NB4 (cell line): ENCODE results near the gene RGPD8.
"Not testable (repeated sequence)": the region's sequence is repeated elsewhere in the genome, so short reads cannot be mapped to it uniquely, and the experiment has no call there.

Source experiments
- DNase-seq: peaks from one replicate; pipeline ENCODE4 v3.0.0; 2010; ENCODE audit warnings: low read depth
- H3K4me3 ChIP-seq: one replicate; pipeline ENCODE4 v1.5.1; 2011; ENCODE audit warnings: mild to moderate bottlenecking, low read depth, low read length, moderate library complexity
- MYC ChIP-seq: IDR thresholded peaks from 2 replicates; pipeline ENCODE4 v1.6.1; 2011; ENCODE audit warnings: low read depth, low read length
- POLR2A ChIP-seq: IDR thresholded peaks from 2 replicates; pipeline ENCODE4 v1.6.1; 2011; ENCODE audit warnings: mild to moderate bottlenecking; ENCODE audit not compliant: insufficient read length; ENCODE audit errors: extremely low read depth
- TF ChIP-seq, protein P1 (sequence below): IDR thresholded peaks from 2 replicates; pipeline ENCODE4 v1.6.1; 2011; ENCODE audit warnings: low read depth, low read length
- TF ChIP-seq, protein P2 (sequence below): IDR thresholded peaks from one replicate; pipeline ENCODE4 v1.5.1; 2012; ENCODE audit warnings: low read depth, low read length

Gene RGPD8

DNA sequence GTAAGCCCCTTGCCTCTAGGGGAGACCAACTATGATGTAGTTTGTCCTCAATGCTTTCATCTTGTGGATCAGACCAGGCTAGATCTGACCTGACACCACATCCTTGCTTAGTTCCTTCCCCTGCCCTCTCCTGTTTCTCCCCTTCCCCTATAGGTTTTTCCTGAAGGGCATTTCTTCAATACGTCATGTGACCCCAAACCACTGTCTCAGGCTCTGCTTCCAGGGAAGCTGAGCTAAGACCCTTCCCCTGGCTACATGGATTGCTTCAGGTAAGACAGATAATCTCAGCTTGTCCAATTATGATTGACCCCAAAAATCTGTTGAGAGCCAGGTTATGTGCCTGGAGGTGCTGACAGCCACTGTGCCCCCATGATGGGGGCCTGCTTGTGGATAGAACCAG is 25.9 kb upstream of the RGPD8 start:
- TF ChIP-seq MYC (no peak), POLR2A (no peak)
- TF ChIP-seq, protein P1, sequence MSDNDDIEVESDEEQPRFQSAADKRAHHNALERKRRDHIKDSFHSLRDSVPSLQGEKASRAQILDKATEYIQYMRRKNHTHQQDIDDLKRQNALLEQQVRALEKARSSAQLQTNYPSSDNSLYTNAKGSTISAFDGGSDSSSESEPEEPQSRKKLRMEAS, result no peak
- TF ChIP-seq, protein P2, sequence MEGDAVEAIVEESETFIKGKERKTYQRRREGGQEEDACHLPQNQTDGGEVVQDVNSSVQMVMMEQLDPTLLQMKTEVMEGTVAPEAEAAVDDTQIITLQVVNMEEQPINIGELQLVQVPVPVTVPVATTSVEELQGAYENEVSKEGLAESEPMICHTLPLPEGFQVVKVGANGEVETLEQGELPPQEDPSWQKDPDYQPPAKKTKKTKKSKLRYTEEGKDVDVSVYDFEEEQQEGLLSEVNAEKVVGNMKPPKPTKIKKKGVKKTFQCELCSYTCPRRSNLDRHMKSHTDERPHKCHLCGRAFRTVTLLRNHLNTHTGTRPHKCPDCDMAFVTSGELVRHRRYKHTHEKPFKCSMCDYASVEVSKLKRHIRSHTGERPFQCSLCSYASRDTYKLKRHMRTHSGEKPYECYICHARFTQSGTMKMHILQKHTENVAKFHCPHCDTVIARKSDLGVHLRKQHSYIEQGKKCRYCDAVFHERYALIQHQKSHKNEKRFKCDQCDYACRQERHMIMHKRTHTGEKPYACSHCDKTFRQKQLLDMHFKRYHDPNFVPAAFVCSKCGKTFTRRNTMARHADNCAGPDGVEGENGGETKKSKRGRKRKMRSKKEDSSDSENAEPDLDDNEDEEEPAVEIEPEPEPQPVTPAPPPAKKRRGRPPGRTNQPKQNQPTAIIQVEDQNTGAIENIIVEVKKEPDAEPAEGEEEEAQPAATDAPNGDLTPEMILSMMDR, result no peak
- no peak for DNase-seq
- H3K4me3 ChIP-seq, result no peak overlapping the region

DNA sequence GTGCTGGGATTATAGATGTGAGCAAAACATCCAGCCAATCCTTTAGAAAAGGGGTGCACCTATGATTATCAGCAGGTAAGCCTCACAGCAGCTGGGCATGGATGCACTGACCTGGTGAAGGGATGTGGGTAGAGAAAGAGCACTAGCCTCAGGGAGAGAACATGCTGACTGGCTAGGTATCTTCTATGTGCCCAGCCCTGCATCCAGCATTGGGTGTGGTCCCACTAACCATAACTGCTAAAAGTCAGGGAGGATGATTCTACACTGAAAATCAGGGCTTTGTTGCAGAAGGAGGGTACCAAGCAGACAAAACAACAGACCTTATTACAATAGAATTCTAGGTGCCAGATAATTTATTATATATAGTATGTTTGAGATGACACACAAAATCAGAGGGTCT is 21.1 kb upstream of the RGPD8 start:
- no peak for DNase-seq
- H3K4me3 ChIP-seq, result no peak overlapping the region
- TF ChIP-seq POLR2A, result no peak
- no peak for TF ChIP-seq MYC
- TF ChIP-seq, protein P2, result no peak
- TF ChIP-seq, protein P1, result no peak

- TF ChIP-seq, protein P2, result no peak
- TF ChIP-seq POLR2A (no peak), MYC (no peak)
- TF ChIP-seq, protein P1, result no peak
These were observed 17.9 kb upstream of the RGPD8 start for GRCh38 chr2:112451317-112451716.

DNA sequence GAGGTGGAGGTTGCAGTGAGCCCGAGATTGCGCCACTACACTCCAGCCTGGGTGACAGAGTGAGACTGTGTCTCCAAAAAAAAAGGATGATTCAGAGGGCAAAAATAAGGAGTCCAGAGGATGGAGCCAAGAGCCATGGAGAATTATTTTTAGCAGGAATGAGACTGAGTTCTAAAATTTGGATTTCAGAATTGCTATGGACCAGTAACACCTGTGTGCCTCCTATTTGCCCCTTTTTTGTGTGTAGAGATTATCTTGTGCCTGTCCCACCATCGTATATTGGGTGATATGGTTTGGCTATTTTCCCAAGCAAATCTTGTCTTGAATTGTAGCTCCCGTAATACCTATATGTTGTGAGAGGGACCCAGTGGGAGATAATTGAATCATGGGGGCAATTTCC is 16.4 kb upstream of the RGPD8 start:
- TF ChIP-seq, protein P2, result no peak
- TF ChIP-seq MYC (no peak), POLR2A (no peak)
- TF ChIP-seq, protein P1, result no peak
- H3K4me3 ChIP-seq, result no peak overlapping the region

More at GRCh38 chr2:112451317-112451716, 17.9 kb upstream of the RGPD8 start:
- no peak for DNase-seq
- no peak overlapping the region for H3K4me3 ChIP-seq

GRCh38 chr2:112444256-112444655 is 10.8 kb upstream of the RGPD8 start:
- not testable (repeated sequence) for H3K4me3 ChIP-seq, DNase-seq

More for the DNA sequence above, 16.4 kb upstream of the RGPD8 start:
- no peak for DNase-seq

DNA sequence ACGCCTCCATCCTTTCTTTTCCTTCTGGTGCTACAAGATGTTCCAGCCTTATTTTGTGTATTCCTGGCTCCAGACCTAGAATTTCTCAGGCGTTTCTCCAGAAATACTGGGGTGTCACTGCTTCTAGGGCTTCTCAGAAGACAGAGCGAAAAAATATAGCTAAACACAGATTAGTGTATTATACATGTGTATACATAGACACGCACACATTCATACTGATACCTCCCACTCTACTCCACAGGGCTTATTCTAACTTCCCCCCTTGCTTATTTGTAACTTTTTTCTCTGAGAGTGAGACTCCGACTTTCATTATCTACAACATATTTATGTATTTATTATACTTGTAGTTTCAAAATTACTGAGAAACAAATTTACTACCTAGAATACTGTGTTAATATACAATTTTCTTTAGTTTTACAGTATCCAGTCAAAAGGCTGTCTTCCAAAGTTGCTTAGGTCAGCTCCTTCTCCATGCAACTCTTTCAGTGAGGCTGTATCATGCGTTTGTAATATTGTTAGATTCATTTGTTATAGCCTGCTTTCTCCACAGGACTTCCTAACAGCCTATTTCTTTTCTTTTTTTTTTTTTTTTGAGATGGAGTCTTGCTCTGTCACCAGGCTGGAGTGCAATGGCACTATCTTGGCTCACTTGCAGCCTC is 5.3 kb upstream of the RGPD8 start:
- H3K4me3 ChIP-seq, DNase-seq: not testable (repeated sequence)

DNA sequence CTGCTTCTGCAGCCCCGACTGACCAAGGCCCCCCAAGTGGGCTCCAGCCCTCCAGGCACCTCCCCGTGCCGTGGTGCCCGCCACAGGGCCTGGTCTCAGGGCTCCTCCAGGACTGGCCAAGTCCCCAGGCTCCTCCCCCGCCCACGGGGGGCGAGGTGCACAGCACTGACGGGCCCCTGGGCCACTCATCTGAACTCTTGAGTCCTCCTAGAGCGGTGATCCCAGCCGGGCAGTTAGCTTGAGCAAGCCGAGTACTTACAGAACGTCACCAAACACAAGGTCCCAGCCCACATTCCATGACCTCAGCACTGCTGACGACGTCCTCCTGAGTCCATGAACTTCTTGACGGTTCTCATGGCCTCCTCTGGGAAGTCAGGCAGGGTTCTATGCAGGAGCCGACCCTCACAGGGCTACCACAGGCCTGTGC is 4.0 kb upstream of the RGPD8 start:
- not testable (repeated sequence) for DNase-seq, H3K4me3 ChIP-seq

- not testable (repeated sequence) for DNase-seq, H3K4me3 ChIP-seq
These were observed 3.5 kb upstream of the RGPD8 start for GRCh38 chr2:112436993-112437392.

DNA sequence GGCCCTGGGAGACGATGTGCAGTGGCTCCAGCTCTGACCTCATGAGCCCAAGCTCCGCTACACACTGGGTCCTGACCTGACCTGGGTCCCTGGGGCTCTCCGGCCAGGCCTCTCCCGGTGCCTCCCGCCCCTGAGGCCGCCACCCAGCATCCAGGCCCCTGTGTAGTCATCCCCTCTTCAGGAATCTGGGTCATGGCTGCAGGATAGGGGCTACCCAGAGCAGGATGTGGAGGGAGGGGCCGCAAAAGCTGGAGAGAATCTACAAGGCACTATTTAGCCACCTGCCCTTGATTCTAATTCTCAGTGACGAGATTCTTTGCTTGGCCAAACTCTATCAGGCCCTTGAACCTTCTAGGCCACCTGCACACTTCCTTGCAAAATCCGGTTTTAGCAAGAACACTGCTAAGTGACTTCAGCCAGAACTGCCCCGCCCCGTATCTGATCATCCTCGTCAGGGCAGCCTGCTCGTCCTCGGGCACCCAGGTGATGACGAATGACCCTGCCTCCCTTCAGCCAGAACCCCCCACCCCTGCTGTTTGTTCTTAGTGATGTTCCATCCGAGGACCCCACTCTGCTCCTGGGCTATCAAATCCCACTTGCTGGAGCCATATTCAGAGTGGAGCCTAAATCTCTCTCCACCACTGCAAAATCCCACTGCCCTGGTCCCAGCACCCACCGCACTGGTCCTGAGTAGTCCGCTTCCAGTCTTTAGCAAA is 2.4 kb upstream of the RGPD8 start:
- DNase-seq, H3K4me3 ChIP-seq: not testable (repeated sequence)

- not testable (repeated sequence) for H3K4me3 ChIP-seq, DNase-seq
These were observed 1.7 kb upstream of the RGPD8 start for GRCh38 chr2:112434890-112435715.
